Neural cell (in vitro differentiated cells): ENCODE measurements around the gene EMC7.

ENCODE experiments used
- CTCF ChIP-seq: fragments of 450-650 bp; IDR thresholded peaks from 2 replicates; pipeline ENCODE4 v1.5.1; 2014; ENCODE audit warnings: antibody characterized with exemption, mild to moderate bottlenecking, moderate library complexity; ENCODE audit not compliant: poor library complexity, severe bottlenecking
- POLR2AphosphoS5 ChIP-seq: IDR thresholded peaks from 2 replicates; pipeline ENCODE4 v1.6.1; 2012
- RAD21 ChIP-seq: fragments of 450-650 bp; conservative IDR thresholded peaks from 2 replicates; pipeline ENCODE4 v1.6.1; 2014; ENCODE audit warnings: antibody characterized with exemption, mild to moderate bottlenecking, moderate library complexity

- TF ChIP-seq CTCF: no peak
- TF ChIP-seq POLR2AphosphoS5: no peak
- no peak for TF ChIP-seq RAD21
Observed at GRCh38 chr15:34128898-34129297, 27.2 kb upstream of the EMC7 start.
